ENCODE measurements around the gene IFT88. TPM values are rescaled to one million over a fixed set of nuclear protein-coding genes. Genes with fewer than 3 reads are reported as not detected.

The IFT88 gene
- total and polyA plus RNA-seq, 4 donors = 8.7 to 59.0 (median 14.6) TPM

DNA sequence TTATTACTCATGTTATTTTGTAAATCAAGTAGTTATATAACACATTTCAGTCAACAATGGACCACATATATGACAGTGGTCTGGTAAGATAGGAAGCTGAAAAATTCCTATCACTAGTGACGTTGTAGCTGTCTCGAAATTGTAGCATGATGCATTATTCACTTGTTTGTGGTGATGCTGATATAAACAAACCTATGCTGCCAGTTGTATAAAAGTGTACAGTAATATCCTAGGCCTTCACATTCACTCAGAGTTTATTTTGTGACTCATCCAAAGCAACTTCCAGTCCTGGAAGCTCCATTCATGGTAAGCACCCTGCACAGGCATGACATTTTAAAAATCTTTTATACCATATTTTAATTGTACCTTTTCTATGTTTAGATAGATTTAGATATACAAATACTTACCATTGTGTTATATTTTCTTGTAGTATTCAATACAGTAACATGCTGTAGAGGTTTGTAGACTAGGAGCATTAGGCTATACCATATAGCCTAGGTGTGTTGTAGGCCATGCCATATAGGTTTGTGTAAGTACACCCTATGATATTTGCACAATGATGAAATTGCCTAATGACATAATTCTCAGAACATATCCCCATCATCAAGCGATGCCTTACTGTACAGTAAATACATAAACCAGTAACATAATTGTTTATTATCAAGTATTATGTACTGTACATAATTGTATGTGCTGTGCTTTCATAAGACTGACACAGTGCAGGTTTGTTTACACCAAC, 49.3 kb downstream of the IFT88 start:
- no peak overlapping the region for H3K9ac ChIP-seq (ENCODE audit: insufficient read depth in 1 of 2, low read length in 2 of 2)
- 94 to 96% methylated on average over 3 of the region's 3 CpGs for WGBS, 2 donors
- no peak for DNase-seq
- H3K9me3 ChIP-seq (ENCODE audit: control insufficient read depth in 4 of 4, insufficient read depth in 3 of 4, low read length in 3 of 4) = no peaks in the 10 kb centered on the region
- no peaks in the 10 kb centered on the region for H3K27me3 ChIP-seq (ENCODE audit: control insufficient read depth in 3 of 3, insufficient read depth in 3 of 3, low read length in 2 of 3)
- H3K36me3 ChIP-seq (ENCODE audit: control insufficient read depth in 4 of 4, insufficient read depth in 4 of 4, low read length in 4 of 4) = peaks cover 0 to 10% (median 4%) of the 10 kb centered on the region in 4 donors
- ATAC-seq (ENCODE audit: insufficient read depth, low FRiP score) = no peak
- H3K27ac ChIP-seq (ENCODE audit: low read depth in 1 of 2, low read length in 1 of 2) = no peak overlapping the region
- H3K4me1 ChIP-seq (ENCODE audit: control insufficient read depth in 5 of 5, insufficient read depth in 5 of 5, low read length in 5 of 5) = no peaks in the 10 kb centered on the region
- H3K4me3 ChIP-seq = no peak overlapping the region
- TF ChIP-seq, protein P1, sequence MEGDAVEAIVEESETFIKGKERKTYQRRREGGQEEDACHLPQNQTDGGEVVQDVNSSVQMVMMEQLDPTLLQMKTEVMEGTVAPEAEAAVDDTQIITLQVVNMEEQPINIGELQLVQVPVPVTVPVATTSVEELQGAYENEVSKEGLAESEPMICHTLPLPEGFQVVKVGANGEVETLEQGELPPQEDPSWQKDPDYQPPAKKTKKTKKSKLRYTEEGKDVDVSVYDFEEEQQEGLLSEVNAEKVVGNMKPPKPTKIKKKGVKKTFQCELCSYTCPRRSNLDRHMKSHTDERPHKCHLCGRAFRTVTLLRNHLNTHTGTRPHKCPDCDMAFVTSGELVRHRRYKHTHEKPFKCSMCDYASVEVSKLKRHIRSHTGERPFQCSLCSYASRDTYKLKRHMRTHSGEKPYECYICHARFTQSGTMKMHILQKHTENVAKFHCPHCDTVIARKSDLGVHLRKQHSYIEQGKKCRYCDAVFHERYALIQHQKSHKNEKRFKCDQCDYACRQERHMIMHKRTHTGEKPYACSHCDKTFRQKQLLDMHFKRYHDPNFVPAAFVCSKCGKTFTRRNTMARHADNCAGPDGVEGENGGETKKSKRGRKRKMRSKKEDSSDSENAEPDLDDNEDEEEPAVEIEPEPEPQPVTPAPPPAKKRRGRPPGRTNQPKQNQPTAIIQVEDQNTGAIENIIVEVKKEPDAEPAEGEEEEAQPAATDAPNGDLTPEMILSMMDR (IDR thresholded peaks at IDR 0.05; ENCODE audit: control extremely low read depth, extremely low read depth) = no peak

DNA sequence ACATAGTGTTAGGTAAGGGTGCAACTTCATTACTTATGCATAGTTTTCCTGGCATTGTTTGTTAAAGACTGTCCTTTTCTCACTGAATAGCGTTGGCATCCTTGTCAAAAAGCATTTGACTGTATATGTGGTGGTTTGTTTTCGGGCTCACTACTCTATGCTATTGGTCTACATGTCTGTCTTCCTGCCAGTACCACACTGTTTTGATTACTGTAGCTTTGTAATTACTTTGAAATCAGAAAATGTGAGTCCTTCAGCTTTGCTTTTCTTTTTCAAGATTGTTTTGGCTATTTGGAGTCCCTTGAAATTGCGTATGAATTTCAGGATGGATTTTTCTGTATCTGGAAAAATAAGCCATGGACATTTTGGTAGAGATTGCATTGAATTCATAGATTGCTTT, 56.0 kb downstream of the IFT88 start:
- ATAC-seq (ENCODE audit: insufficient read depth, low FRiP score) (no peak), DNase-seq (no peak)
- 95 to 99% methylated on average over 3 of the region's 3 CpGs for WGBS, 2 donors
- no peak overlapping the region for H3K9ac ChIP-seq (ENCODE audit: insufficient read depth in 1 of 2, low read length in 2 of 2)
- H3K9me3 ChIP-seq (ENCODE audit: control insufficient read depth in 4 of 4, insufficient read depth in 3 of 4, low read length in 3 of 4) = peaks cover 0 to 4% (median 0%) of the 10 kb centered on the region in 4 donors
- no peak overlapping the region for H3K27ac ChIP-seq (ENCODE audit: low read depth in 1 of 2, low read length in 1 of 2)
- H3K4me3 ChIP-seq = no peak overlapping the region
- no peaks in the 10 kb centered on the region for H3K27me3 ChIP-seq (ENCODE audit: control insufficient read depth in 3 of 3, insufficient read depth in 3 of 3, low read length in 2 of 3)
- peaks cover 0 to 20% (median 4%) of the 10 kb centered on the region in 4 donors for H3K36me3 ChIP-seq (ENCODE audit: control insufficient read depth in 4 of 4, insufficient read depth in 4 of 4, low read length in 4 of 4)
- TF ChIP-seq, protein P1 (IDR thresholded peaks at IDR 0.05; ENCODE audit: control extremely low read depth, extremely low read depth) = no peak
- no peaks in the 10 kb centered on the region for H3K4me1 ChIP-seq (ENCODE audit: control insufficient read depth in 5 of 5, insufficient read depth in 5 of 5, low read length in 5 of 5)

DNA sequence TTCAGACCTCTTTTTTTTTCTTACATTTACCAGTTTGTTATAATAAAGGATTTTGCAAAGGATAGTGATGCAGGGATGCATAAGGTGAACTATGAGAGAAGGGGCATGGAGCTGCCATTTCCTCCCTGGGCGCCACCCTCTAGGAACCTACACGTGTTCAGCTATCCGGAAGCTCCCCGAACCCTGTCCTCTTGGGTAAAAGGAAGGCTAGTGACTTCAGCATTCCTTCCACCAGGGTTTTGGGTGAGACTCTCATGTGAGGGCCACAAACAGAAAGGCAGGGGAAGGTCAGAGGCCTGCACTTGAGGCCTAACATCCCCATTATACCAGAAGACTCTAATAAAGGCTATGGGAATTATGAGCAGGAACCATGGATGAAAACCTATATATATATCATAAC, 57.3 kb downstream of the IFT88 start:
- 93 to 98% methylated on average over 4 of the region's 4 CpGs for WGBS, 2 donors
- Histone ChIP-seq H3K4me3 (no peak overlapping the region), H3K4me1 (ENCODE audit: control insufficient read depth in 5 of 5, insufficient read depth in 5 of 5, low read length in 5 of 5) (peaks cover 0 to 3% (median 0%) of the 10 kb centered on the region in 5 donors), H3K27ac (ENCODE audit: low read depth in 1 of 2, low read length in 1 of 2) (no peak overlapping the region), H3K9me3 (ENCODE audit: control insufficient read depth in 4 of 4, insufficient read depth in 3 of 4, low read length in 3 of 4) (peaks cover 0 to 4% (median 0%) of the 10 kb centered on the region in 4 donors), H3K27me3 (ENCODE audit: control insufficient read depth in 3 of 3, insufficient read depth in 3 of 3, low read length in 2 of 3) (no peaks in the 10 kb centered on the region), H3K9ac (ENCODE audit: insufficient read depth in 1 of 2, low read length in 2 of 2) (no peak overlapping the region), H3K36me3 (ENCODE audit: control insufficient read depth in 4 of 4, insufficient read depth in 4 of 4, low read length in 4 of 4) (peaks cover 0 to 20% (median 4%) of the 10 kb centered on the region in 4 donors)
- ATAC-seq (ENCODE audit: insufficient read depth, low FRiP score) (no peak), DNase-seq (no peak)
- TF ChIP-seq, protein P1 (IDR thresholded peaks at IDR 0.05; ENCODE audit: control extremely low read depth, extremely low read depth) = no peak
